Stimulated activated CD4-positive, alpha-beta T cell treated with anti-CD3 and anti-CD28 coated beads, Interleukin-2, amount 100 ng/mL, for 4 hours (primary cell): Measurements from ENCODE around the gene ZNF334.

Experiments used
- DNase-seq: peaks from one replicate; pipeline ENCODE4 v3.0.0-alpha.2; 2020; ENCODE audit warnings: low read depth

ZNF334 gene

GRCh38 chr20:46485431-46485830 is 27.9 kb downstream of the ZNF334 start:
- no peak for DNase-seq

DNA sequence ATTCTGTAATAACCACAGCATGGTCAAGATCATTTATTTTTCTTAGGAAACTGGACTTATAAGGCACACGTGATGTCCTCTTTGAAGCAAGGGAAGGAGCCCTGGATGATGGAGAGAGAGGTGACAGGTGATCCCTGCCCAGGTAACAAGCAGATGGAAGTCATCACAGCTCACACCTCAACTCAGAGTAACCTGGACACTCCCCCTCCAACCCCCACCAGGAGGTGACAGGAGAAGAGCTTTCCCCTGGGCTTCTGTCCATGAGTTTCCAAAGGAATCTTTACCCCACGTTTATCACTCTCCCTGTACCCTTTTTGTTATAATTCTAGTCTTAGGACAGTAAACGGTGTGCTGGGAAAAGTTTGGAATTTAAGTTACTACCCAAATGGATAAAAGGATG is 28.4 kb downstream of the ZNF334 start:
- no peak for DNase-seq

- no peak for DNase-seq
Measured at GRCh38 chr20:46483879-46484278, 29.5 kb downstream of the ZNF334 start.

- DNase-seq, result no peak
Measured at GRCh38 chr20:46482864-46483263, 30.5 kb downstream of the ZNF334 start.

DNA sequence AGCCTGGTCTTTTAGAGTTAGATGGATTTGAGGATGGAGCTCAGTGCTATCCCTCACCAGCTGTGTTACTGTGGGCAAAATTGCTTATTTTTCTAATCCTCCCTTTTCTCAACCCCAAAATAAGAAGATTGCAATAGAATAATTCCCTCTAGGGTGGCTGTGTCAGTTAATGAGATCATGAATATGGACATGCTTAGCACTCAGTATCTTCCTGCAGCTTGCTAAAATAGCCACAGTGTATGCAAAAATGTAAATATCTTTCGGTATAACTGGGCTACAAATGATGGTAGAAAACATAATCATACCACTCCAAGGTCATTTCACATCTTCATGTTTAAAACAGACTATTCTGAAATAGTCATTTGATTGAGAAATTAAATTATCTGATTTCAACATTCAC is 35.7 kb downstream of the ZNF334 start:
- DNase-seq, result no peak

DNA sequence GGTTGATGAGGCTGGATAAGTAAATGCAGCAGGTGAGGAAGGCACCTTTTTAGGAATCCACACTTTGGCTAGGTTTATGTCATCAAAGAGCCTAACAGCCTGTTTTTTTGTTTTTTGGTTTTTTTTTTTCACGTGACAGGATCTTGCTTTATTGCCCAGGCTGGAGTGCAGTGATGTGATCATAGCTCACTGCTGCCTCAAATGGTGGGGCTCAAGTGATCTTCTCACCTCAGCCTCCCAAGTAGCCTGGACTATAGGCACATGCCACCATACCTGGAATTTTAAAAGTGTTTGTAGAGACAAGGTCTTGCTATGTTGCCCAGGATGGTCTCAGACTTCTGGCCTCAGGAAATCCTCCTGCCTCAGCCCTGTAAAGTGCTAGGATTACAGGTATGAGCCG is 36.1 kb downstream of the ZNF334 start:
- no peak for DNase-seq

- DNase-seq, result no peak
Measured at GRCh38 chr20:46468508-46468907, 44.9 kb downstream of the ZNF334 start.

DNA sequence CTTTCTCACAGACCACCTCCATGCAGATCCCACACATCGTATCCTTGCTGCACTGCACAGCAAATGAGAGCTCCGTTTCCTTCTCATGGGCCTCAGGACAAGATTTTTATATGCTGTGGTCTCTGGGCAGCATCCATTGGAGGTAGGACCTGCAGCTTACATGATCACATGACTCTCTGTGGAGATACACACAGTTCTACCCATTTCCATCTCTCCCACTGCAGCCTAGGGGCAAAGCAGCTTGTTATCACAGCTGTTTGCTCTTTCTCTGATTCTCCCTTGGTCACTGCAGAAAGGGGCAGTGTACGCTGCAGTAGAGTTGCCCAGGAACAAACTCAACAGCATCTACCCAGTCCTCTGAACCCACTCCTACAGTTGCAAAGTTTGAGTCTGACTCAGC is 48.9 kb downstream of the ZNF334 start:
- DNase-seq, result no peak

GRCh38 chr20:46463852-46464251 is 49.5 kb downstream of the ZNF334 start:
- DNase-seq, result no peak

DNA sequence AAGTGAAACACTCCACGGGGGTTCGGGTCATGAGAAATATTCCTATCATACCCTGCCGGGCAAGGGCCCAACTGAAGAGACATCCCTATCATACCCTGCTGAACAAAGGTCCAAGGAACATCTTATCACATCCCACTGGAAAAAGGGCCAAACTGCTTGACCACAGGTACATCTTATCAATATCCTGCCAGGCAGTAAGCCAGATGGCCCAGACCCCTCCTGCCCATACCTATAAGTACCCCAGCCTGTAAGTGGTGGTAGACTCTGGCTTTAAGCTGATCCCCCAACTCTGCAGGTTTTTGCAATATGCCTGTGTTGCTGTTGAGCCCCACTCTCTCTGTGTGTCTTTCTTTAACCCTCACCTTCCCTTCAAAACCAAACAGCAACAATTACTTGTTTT is 51.6 kb downstream of the ZNF334 start:
- DNase-seq, result no peak

GRCh38 chr20:46458866-46459750 is 54.3 kb downstream of the ZNF334 start:
- no peak for DNase-seq

- DNase-seq, result no peak
Measured at GRCh38 chr20:46456255-46457028, 56.9 kb downstream of the ZNF334 start.

DNA sequence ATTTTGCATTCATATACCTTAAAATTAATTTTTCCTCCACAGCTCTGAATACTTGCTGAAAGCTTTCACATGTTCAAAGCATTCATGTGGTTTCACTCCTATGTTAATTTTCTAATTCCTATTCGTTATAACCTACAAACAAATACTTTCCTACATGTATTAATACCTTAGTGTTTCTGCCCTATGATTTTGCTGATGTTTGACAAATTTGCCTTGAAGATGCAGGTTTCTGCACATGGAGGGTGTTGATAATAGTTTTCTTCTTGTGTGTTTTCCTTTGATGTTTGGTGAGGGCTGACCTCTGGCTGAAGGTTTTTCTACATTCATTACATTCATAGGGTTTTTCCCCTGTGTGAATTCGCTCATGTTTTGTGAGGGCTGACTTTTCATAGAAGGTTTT is 57.6 kb downstream of the ZNF334 start:
- no peak for DNase-seq
